ENCODE measurements around the gene TNNC1.

The TNNC1 gene

GRCh38 chr3:52439426-52440248 lies 14.2 kb downstream of the TNNC1 start:
- 95% methylated on average over 16 of the region's 16 CpGs for WGBS

DNA sequence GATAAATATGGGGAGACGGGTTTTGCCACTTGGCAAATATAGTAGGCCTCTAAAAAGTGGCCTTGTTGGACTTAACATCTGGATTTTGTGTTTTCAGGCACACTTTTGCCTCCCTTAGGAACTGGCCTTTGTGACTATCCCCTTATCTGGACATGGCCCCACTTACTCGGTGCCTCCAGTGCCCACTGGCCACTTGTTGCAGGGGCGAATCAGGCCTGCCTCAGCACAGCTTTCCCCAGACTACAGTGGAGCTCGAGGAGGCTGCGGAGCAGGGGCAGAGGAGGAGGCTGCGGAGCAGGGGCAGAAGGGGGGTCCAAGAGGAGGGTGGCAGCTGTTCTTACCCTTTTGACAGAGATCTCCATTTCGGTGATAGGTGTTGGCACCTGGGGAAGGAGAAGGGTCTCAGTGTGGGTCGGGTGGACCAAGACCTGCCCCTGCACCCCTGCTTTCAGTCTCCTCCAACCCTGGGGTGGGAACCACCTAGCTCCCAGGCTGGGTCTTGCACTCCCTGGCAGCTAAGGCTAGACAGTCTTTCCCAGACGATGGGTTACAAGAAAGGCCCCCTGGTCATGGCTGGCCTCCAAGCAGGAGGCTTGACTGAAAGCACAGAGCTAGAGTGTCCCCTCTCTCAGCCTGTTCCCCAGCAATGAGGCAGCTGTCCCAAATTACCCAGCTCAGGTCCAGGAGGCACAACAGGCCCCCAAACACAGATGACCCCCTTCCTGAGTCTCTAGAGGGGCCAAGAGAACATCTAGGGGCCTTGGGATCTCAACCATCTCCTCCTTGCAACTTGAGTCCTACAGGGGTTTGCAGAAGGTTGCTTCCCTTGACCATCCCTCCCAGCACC lies 15.0 kb downstream of the TNNC1 start:
- Histone ChIP-seq H3K36me3 (ENCODE audit: insufficient read depth, low read length) (no peaks in the 10 kb centered on the region), H3K9me3 (ENCODE audit: insufficient read depth, low read depth, low read length) (no peaks in the 10 kb centered on the region), H3K27me3 (ENCODE audit: insufficient read depth, low read length) (no peaks in the 10 kb centered on the region), H3K9ac (ENCODE audit: low read depth, low read length) (no peak overlapping the region), H3K27ac (ENCODE audit: low read depth, low read length) (no peak overlapping the region), H3K4me1 (ENCODE audit: insufficient read depth, low read length) (no peaks in the 10 kb centered on the region), H3K4me3 (ENCODE audit: low read length) (no peak overlapping the region)
- 96% methylated on average over 9 of the region's 9 CpGs for WGBS

More at GRCh38 chr3:52439426-52440248, 14.2 kb downstream of the TNNC1 start:
- Histone ChIP-seq H3K36me3 (ENCODE audit: insufficient read depth, low read length) (no peaks in the 10 kb centered on the region), H3K4me3 (ENCODE audit: low read length) (no peak overlapping the region), H3K4me1 (ENCODE audit: insufficient read depth, low read length) (no peaks in the 10 kb centered on the region), H3K27ac (ENCODE audit: low read depth, low read length) (no peak overlapping the region), H3K9me3 (ENCODE audit: insufficient read depth, low read depth, low read length) (no peaks in the 10 kb centered on the region), H3K9ac (ENCODE audit: low read depth, low read length) (no peak overlapping the region), H3K27me3 (ENCODE audit: insufficient read depth, low read length) (no peaks in the 10 kb centered on the region)

GRCh38 chr3:52438104-52438376 lies 15.8 kb downstream of the TNNC1 start:
- Histone ChIP-seq H3K27ac (ENCODE audit: low read depth, low read length) (no peak overlapping the region), H3K9me3 (ENCODE audit: insufficient read depth, low read depth, low read length) (no peaks in the 10 kb centered on the region), H3K4me1 (ENCODE audit: insufficient read depth, low read length) (no peaks in the 10 kb centered on the region), H3K9ac (ENCODE audit: low read depth, low read length) (no peak overlapping the region), H3K4me3 (ENCODE audit: low read length) (no peak overlapping the region), H3K36me3 (ENCODE audit: insufficient read depth, low read length) (no peaks in the 10 kb centered on the region), H3K27me3 (ENCODE audit: insufficient read depth, low read length) (no peaks in the 10 kb centered on the region)
- WGBS, result 88% methylated on average over 6 of the region's 6 CpGs

DNA sequence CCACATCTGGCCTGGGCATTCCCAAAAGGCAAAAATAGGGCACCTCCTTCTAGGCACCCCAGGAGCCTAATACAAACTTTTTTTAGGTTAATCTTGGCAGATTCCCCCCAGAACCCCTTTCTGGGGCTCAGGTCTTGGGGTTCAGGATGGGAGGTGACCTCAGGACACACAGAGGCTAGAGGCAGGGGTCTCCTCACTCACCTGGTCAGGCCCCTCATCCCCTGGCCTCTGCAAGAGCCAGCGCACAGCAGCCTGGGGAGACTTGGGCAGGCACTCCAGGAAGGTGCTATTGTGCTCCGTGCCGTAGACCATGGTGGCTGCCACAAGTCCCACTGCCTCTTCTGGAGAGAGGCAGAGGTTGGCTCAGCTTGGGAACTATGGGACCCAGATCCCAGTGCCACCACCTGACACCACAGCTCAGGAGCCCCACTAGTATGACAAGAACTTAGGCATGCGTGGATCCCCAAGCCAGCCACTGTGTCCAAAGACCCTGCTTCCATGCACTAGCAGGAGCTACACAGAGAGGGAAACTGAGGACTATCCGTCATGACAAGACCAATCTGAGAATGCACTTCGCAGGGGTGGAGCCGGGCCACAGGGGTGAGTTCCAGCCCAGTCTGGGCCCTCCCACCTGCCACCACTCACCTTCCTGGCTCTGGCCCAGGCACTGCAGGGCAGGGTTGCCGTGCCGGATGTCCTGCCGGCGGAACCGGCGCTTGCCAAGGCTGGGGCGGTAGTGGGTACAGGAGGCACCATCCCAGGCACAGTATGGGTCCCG lies 16.3 kb downstream of the TNNC1 start:
- H3K9me3 ChIP-seq (ENCODE audit: insufficient read depth, low read depth, low read length), result no peaks in the 10 kb centered on the region
- no peaks in the 10 kb centered on the region for H3K27me3 ChIP-seq (ENCODE audit: insufficient read depth, low read length)
- no peak overlapping the region for H3K4me3 ChIP-seq (ENCODE audit: low read length)
- WGBS, result 96% methylated on average over 15 of the region's 15 CpGs
- no peak overlapping the region for H3K9ac ChIP-seq (ENCODE audit: low read depth, low read length)
- no peak overlapping the region for H3K27ac ChIP-seq (ENCODE audit: low read depth, low read length)
- H3K36me3 ChIP-seq (ENCODE audit: insufficient read depth, low read length), result no peaks in the 10 kb centered on the region
- no peaks in the 10 kb centered on the region for H3K4me1 ChIP-seq (ENCODE audit: insufficient read depth, low read length)

- Histone ChIP-seq H3K27ac (ENCODE audit: low read depth, low read length) (no peak overlapping the region), H3K9me3 (ENCODE audit: insufficient read depth, low read depth, low read length) (no peaks in the 10 kb centered on the region), H3K4me3 (ENCODE audit: low read length) (no peak overlapping the region), H3K4me1 (ENCODE audit: insufficient read depth, low read length) (no peaks in the 10 kb centered on the region), H3K36me3 (ENCODE audit: insufficient read depth, low read length) (no peaks in the 10 kb centered on the region), H3K27me3 (ENCODE audit: insufficient read depth, low read length) (no peaks in the 10 kb centered on the region), H3K9ac (ENCODE audit: low read depth, low read length) (peak overlapping the region; percentile 30; the same call in 1 of the 2 replicates)
- 89% methylated on average over 13 of the region's 13 CpGs for WGBS
Observed at GRCh38 chr3:52436500-52437149, 17.2 kb downstream of the TNNC1 start.

DNA sequence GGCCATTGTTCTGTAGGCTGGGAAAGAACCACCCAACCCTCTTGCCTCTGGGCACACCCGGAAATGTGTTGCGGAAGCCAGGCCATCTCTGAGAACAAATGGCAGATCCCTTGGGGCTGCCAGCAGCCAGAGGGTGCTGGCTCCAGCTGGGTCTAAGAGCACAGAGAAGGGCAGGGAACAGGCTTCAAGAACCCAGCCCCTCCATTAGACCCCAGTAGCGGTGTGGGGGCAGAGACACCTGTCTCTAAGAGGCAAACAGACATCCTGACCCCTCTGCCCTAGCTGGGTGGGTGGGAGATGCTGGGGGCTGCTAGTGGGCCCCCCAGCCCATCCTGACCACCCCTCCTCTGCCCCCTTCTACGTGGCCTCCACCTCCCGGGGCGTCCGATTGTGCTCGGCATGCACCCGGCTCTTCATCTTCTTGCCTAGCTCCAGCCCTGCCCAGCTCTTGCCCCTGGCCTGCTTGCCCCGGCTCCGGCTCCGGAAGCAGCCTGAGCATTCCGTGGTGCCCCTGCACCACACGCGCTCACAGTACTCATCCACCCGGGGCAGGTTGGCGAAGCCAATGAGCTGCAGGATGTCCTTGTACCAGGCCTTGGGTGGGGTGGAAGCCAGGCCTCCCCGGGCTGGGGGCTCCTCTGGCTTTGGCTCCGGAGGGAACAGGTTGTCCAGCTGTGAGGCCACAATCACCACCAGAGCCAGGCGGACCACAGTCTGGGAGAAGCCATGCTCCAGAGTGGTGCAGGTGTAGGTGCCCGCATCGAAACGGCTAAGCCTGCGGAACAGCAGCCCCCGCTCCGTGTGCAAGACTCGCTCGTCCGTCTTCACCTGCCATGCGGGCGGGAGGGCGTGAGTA lies 18.4 kb downstream of the TNNC1 start:
- Histone ChIP-seq H3K4me1 (ENCODE audit: insufficient read depth, low read length) (no peaks in the 10 kb centered on the region), H3K27me3 (ENCODE audit: insufficient read depth, low read length) (no peaks in the 10 kb centered on the region), H3K36me3 (ENCODE audit: insufficient read depth, low read length) (no peaks in the 10 kb centered on the region), H3K9me3 (ENCODE audit: insufficient read depth, low read depth, low read length) (no peaks in the 10 kb centered on the region), H3K9ac (ENCODE audit: low read depth, low read length) (no peak overlapping the region), H3K27ac (ENCODE audit: low read depth, low read length) (no peak overlapping the region), H3K4me3 (ENCODE audit: low read length) (no peak overlapping the region)
- 95% methylated on average over 32 of the region's 32 CpGs for WGBS

DNA sequence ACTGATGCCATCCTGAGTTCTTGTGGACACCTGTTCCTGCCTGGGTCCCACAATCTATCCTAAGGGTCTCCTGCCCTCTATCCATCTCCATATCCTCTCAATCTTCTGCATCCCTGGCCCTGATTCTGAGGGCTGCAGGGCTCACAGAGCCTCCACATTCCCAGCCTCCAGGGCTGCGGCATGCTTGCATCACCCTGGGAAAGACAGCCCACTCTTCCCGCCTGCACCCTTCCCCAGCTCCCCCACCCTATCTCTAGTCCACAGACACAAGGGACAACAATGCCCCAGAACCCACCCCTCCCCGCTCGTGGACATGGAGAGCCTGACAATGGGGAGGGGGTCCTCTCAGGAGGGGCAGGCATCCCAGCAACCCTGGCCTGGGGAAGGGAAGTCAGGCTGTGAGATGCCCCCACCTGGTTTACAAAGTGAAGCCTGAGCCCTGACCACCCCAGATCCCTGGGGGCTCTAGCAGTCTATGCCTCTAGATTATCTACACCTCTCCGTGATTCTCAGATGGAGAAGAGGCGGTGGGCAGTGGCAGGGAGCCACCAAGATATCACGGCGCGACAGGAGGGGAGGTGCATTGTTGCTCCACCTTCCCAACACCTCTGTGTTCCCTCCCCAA lies 19.2 kb downstream of the TNNC1 start:
- Histone ChIP-seq H3K36me3 (ENCODE audit: insufficient read depth, low read length) (no peaks in the 10 kb centered on the region), H3K27me3 (ENCODE audit: insufficient read depth, low read length) (no peaks in the 10 kb centered on the region), H3K4me1 (ENCODE audit: insufficient read depth, low read length) (no peaks in the 10 kb centered on the region), H3K27ac (ENCODE audit: low read depth, low read length) (no peak overlapping the region), H3K9me3 (ENCODE audit: insufficient read depth, low read depth, low read length) (no peaks in the 10 kb centered on the region), H3K4me3 (ENCODE audit: low read length) (no peak overlapping the region), H3K9ac (ENCODE audit: low read depth, low read length) (no peak overlapping the region)
- 88% methylated on average over 9 of the region's 9 CpGs for WGBS

- no peaks in the 10 kb centered on the region for H3K36me3 ChIP-seq (ENCODE audit: insufficient read depth, low read length)
- H3K4me3 ChIP-seq (ENCODE audit: low read length), result no peak overlapping the region
- H3K9ac ChIP-seq (ENCODE audit: low read depth, low read length), result no peak overlapping the region
- H3K9me3 ChIP-seq (ENCODE audit: insufficient read depth, low read depth, low read length), result no peaks in the 10 kb centered on the region
- no peak overlapping the region for H3K27ac ChIP-seq (ENCODE audit: low read depth, low read length)
- no peaks in the 10 kb centered on the region for H3K4me1 ChIP-seq (ENCODE audit: insufficient read depth, low read length)
- WGBS, result 90% methylated on average over 6 of the region's 6 CpGs
- no peaks in the 10 kb centered on the region for H3K27me3 ChIP-seq (ENCODE audit: insufficient read depth, low read length)
Observed at GRCh38 chr3:52433996-52434479, 19.8 kb downstream of the TNNC1 start.

- 84% methylated on average over 10 of the region's 10 CpGs for WGBS
- no peak overlapping the region for H3K9ac ChIP-seq (ENCODE audit: low read depth, low read length)
Observed at GRCh38 chr3:52433328-52433995, 20.4 kb downstream of the TNNC1 start.

More at GRCh38 chr3:52433328-52433995, 20.4 kb downstream of the TNNC1 start:
- no peaks in the 10 kb centered on the region for H3K36me3 ChIP-seq (ENCODE audit: insufficient read depth, low read length)
- no peaks in the 10 kb centered on the region for H3K4me1 ChIP-seq (ENCODE audit: insufficient read depth, low read length)
- H3K9me3 ChIP-seq (ENCODE audit: insufficient read depth, low read depth, low read length), result no peaks in the 10 kb centered on the region
- no peaks in the 10 kb centered on the region for H3K27me3 ChIP-seq (ENCODE audit: insufficient read depth, low read length)
- H3K4me3 ChIP-seq (ENCODE audit: low read length), result no peak overlapping the region
- no peak overlapping the region for H3K27ac ChIP-seq (ENCODE audit: low read depth, low read length)

Data from HUES64 (cell line).